Nephron (organoid): Measurements from ENCODE around the gene FSIP1.

ENCODE experiments used
- H3K27ac Mint-ChIP-seq, 3 experiments: 2 replicates each; pipeline ENCODE4 v1.8.0; 2020; ENCODE audit warnings: mixed read lengths in 3 of 3, mild to moderate bottlenecking in 2 of 3, moderate library complexity in 1 of 3
- H3K27me3 Mint-ChIP-seq: 2 replicates; pipeline ENCODE4 v1.8.0; 2021; ENCODE audit warnings: low read depth, mild to moderate bottlenecking, moderate library complexity, mixed read lengths
- H3K36me3 Mint-ChIP-seq: 2 replicates; pipeline ENCODE4 v1.8.0; 2020; ENCODE audit warnings: low read depth, mixed read lengths
- H3K4me1 Mint-ChIP-seq: 2 replicates; pipeline ENCODE4 v1.8.0; 2020; ENCODE audit warnings: mixed read lengths
- H3K4me3 Mint-ChIP-seq, 3 experiments: 2 replicates each; pipeline ENCODE4 v1.8.0; 2020; ENCODE audit warnings: mild to moderate bottlenecking in 3 of 3, mixed read lengths in 3 of 3, moderate library complexity in 2 of 3
- H3K9me3 Mint-ChIP-seq: 2 replicates; pipeline ENCODE4 v1.8.0; 2020; ENCODE audit warnings: mixed read lengths
- TF ChIP-seq, protein P1 (sequence below), 3 experiments: fragments of 200-600 bp; sonication (generic); IDR thresholded peaks; one replicate each; pipeline ENCODE4 v1.5.0; 2021; ENCODE audit warnings: antibody characterized with exemption in 3 of 3; ENCODE audit not compliant: unreplicated experiment in 3 of 3

The FSIP1 gene

DNA sequence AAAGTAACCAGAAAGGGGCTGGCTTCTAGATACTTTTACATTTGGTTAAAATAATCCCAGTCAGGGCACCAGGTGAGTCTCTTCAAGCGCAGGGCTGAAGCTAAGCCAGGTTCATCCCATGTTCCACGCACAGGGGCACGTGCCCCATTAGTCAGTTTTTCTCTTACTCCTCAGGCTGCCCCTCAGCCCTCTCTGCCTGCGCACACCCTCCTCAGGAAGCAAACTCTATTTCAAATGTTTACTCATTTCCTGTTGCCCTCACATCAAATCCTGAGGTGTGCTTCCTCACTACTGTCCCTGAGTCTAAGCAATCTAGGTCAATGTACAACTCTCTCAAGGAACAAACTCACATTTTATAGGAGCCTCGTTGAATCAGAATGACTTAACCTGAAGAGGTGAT lies 153.3 kb downstream of the FSIP1 start:
- Mint-ChIP-seq H3K36me3 (no peaks in the 10 kb centered on the region), H3K4me3 (no peak overlapping the region), H3K9me3 (no peaks in the 10 kb centered on the region), H3K27ac (peak overlapping the region in 1 of 3 experiments; percentile 53), H3K27me3 (peaks cover 8% of the 10 kb centered on the region), H3K4me1 (peaks cover 37% of the 10 kb centered on the region)
- TF ChIP-seq, protein P1, sequence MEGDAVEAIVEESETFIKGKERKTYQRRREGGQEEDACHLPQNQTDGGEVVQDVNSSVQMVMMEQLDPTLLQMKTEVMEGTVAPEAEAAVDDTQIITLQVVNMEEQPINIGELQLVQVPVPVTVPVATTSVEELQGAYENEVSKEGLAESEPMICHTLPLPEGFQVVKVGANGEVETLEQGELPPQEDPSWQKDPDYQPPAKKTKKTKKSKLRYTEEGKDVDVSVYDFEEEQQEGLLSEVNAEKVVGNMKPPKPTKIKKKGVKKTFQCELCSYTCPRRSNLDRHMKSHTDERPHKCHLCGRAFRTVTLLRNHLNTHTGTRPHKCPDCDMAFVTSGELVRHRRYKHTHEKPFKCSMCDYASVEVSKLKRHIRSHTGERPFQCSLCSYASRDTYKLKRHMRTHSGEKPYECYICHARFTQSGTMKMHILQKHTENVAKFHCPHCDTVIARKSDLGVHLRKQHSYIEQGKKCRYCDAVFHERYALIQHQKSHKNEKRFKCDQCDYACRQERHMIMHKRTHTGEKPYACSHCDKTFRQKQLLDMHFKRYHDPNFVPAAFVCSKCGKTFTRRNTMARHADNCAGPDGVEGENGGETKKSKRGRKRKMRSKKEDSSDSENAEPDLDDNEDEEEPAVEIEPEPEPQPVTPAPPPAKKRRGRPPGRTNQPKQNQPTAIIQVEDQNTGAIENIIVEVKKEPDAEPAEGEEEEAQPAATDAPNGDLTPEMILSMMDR (IDR thresholded peaks at IDR 0.05; ENCODE audit: unreplicated experiment in 3 of 3), result no peak

DNA sequence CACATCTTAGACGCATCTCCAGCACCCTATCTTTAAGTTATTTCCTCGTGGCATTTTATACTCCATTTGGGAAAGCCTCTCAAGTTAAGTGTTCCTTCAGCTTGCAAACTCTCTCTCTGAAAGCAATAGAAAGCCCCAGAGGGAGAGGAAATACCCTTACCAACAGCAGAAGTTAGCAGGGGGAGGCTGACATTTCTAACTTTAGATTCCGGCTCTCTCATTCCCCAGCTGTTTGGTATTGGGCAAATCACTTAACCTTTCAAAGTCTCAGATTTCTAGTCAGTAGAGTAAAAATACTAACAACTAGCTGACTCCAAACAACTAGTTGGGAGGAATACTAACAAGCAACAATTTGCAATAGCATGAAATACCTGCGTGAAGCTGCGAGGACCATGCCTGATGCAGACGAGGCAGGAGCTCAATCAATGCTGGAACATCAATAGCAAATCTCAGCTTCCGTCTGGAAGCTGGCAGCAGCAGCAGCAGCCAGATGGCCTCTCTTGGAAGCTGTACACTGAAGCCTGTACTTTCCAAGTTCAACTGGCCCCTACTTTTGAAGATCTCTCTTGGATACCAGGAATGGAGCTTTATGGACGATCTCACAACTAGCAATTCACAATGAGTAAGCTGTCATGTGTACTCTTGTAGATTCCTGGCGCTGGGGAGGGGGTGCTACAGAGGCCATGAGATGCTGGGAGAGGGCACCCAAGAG lies 153.9 kb downstream of the FSIP1 start:
- TF ChIP-seq, protein P1 (IDR thresholded peaks at IDR 0.05; ENCODE audit: unreplicated experiment in 3 of 3), result no peak
- Mint-ChIP-seq H3K27ac (peak overlapping the region in 2 of 3 experiments; percentile 24 to 53), H3K27me3 (peaks cover 4% of the 10 kb centered on the region), H3K9me3 (no peaks in the 10 kb centered on the region), H3K4me1 (peaks cover 37% of the 10 kb centered on the region), H3K4me3 (no peak overlapping the region), H3K36me3 (no peaks in the 10 kb centered on the region)

DNA sequence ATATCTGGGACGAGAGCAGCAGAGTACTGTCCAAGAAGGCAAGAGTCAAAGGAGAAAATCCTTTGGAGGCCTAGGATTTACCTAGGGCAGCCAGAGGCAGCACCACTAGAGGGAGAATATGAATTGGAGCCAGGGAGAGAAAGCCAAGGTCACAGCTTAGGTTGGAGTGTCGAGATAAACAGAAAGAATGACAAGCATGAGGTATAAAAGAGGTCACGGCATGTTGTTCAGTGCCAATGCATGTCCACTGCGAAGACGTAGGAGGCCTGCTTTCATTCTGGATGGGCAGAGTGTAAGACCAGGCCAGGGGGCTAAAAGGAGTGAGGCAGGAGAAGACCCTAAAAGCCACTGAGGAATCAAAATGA lies 154.5 kb downstream of the FSIP1 start:
- peaks cover 37% of the 10 kb centered on the region for H3K4me1 Mint-ChIP-seq

DNA sequence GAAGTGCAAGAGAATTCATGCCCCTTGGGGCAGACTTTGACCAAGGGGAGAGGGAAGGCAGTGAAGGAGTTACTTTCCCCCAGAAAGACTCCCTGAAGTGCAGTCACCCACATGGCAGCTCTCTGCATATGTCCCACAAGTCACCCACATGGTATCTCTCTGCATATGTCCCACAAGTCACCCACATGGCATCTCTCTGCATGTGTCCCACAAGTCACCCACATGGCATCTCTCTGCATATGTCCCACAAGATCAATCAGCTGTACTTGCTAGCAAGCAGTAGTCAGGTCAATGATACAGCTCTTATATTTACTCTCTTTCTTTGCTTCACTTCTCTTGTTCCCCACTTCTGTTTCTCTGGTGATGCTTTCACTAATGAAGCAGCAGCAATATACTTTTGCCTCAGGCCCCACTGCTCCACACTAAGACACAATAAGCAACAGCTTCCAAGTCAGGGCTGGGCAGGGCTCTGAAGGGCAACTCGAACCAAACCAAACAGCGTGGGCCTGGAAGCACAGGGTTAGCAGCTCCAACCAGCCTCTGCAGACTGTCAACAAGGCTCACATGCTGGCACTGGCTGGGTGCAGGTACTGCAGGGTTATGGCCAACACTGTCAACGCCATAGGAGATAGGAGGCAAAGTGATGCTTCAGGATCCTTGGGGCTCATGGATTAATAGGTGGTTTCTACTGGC lies 155.0 kb downstream of the FSIP1 start:
- peak overlapping the region in 2 of 3 experiments; percentile 19 to 24 for H3K27ac Mint-ChIP-seq
- H3K27me3 Mint-ChIP-seq, result peaks cover 4% of the 10 kb centered on the region
- peaks cover 37% of the 10 kb centered on the region for H3K4me1 Mint-ChIP-seq
- H3K4me3 Mint-ChIP-seq, result no peak overlapping the region
- TF ChIP-seq, protein P1 (IDR thresholded peaks at IDR 0.05; ENCODE audit: unreplicated experiment in 3 of 3), result no peak
- no peaks in the 10 kb centered on the region for H3K9me3 Mint-ChIP-seq
- no peaks in the 10 kb centered on the region for H3K36me3 Mint-ChIP-seq

More for the DNA sequence above, 154.5 kb downstream of the FSIP1 start:
- TF ChIP-seq, protein P1 (IDR thresholded peaks at IDR 0.05; ENCODE audit: unreplicated experiment in 3 of 3), result no peak
- peak overlapping the region in 2 of 3 experiments; percentile 19 to 24 for H3K27ac Mint-ChIP-seq
- H3K27me3 Mint-ChIP-seq, result peaks cover 4% of the 10 kb centered on the region
- H3K4me3 Mint-ChIP-seq, result no peak overlapping the region
- H3K36me3 Mint-ChIP-seq, result no peaks in the 10 kb centered on the region
- H3K9me3 Mint-ChIP-seq, result no peaks in the 10 kb centered on the region

DNA sequence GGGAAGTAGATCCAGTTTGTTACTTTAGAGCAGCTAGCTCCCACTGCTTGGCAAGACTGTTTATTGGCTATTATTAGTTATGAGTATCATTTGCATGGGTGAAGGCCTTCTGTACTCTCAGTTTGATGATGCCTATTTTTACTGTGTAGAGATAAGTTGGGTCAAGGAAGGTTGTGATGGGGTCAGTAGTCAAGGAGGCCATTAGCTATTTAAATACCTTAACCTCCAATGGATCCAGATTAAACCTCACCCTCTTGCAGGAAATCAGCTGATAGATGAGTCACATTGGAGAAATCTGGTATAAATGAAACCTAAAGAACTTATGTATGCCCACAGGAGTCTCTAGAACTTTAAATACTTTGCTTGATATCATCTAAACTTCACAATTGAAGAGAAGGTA lies 156.8 kb downstream of the FSIP1 start:
- H3K4me1 Mint-ChIP-seq, result peaks cover 33% of the 10 kb centered on the region
- TF ChIP-seq, protein P1 (IDR thresholded peaks at IDR 0.05; ENCODE audit: unreplicated experiment in 3 of 3), result no peak
- H3K27me3 Mint-ChIP-seq, result peaks cover 4% of the 10 kb centered on the region
- H3K27ac Mint-ChIP-seq, result no peak overlapping the region
- no peaks in the 10 kb centered on the region for H3K9me3 Mint-ChIP-seq
- H3K4me3 Mint-ChIP-seq, result no peak overlapping the region
- H3K36me3 Mint-ChIP-seq, result no peaks in the 10 kb centered on the region
